Activated naive CD8-positive, alpha-beta T cell (primary cell): Measurements from ENCODE around the gene MACF1.

Source experiments
- H3K27ac Mint-ChIP-seq: one replicate; pipeline ENCODE4 v1.8.0; 2021; ENCODE audit warnings: mixed read lengths
- H3K27me3 Mint-ChIP-seq: one replicate; pipeline ENCODE4 v1.8.0; 2021; ENCODE audit warnings: mixed read lengths
- H3K36me3 Mint-ChIP-seq: one replicate; pipeline ENCODE4 v1.8.0; 2021; ENCODE audit warnings: mixed read lengths
- H3K4me1 Mint-ChIP-seq: one replicate; pipeline ENCODE4 v1.8.0; 2021; ENCODE audit warnings: low read depth, mixed read lengths
- H3K4me3 Mint-ChIP-seq: one replicate; pipeline ENCODE4 v1.8.0; 2021; ENCODE audit warnings: mild to moderate bottlenecking, mixed read lengths
- H3K9me3 Mint-ChIP-seq: one replicate; pipeline ENCODE4 v1.8.0; 2021; ENCODE audit warnings: low read depth, mixed read lengths

Gene MACF1

GRCh38 chr1:39214998-39215873, 10.7 kb downstream of the MACF1 start:
- H3K36me3 Mint-ChIP-seq, result peaks cover 8% of the 10 kb centered on the region
- H3K9me3 Mint-ChIP-seq, result no peaks in the 10 kb centered on the region
- no peaks in the 10 kb centered on the region for H3K27me3 Mint-ChIP-seq
- peak overlapping the region; percentile 92 for H3K4me3 Mint-ChIP-seq
- peaks cover 62% of the 10 kb centered on the region for H3K4me1 Mint-ChIP-seq
- peak overlapping the region; percentile 98 for H3K27ac Mint-ChIP-seq

- Mint-ChIP-seq H3K4me1 (peaks cover 70% of the 10 kb centered on the region), H3K9me3 (no peaks in the 10 kb centered on the region), H3K27me3 (no peaks in the 10 kb centered on the region), H3K36me3 (peaks cover 12% of the 10 kb centered on the region), H3K27ac (peak overlapping the region; percentile 98), H3K4me3 (peak overlapping the region; percentile 92)
Observed at GRCh38 chr1:39216771-39217170, 12.3 kb downstream of the MACF1 start.

- Mint-ChIP-seq H3K9me3 (no peaks in the 10 kb centered on the region), H3K36me3 (peaks cover 27% of the 10 kb centered on the region), H3K27me3 (no peaks in the 10 kb centered on the region), H3K4me3 (peak overlapping the region; percentile 28), H3K27ac (peak overlapping the region; percentile 74), H3K4me1 (peaks cover 72% of the 10 kb centered on the region)
Observed at GRCh38 chr1:39220891-39221870, 16.7 kb downstream of the MACF1 start.

GRCh38 chr1:39224295-39224829, 19.9 kb downstream of the MACF1 start:
- H3K4me1 Mint-ChIP-seq, result peaks cover 74% of the 10 kb centered on the region
- H3K4me3 Mint-ChIP-seq, result no peak overlapping the region
- peaks cover 25% of the 10 kb centered on the region for H3K36me3 Mint-ChIP-seq
- no peaks in the 10 kb centered on the region for H3K27me3 Mint-ChIP-seq
- H3K27ac Mint-ChIP-seq, result peak overlapping the region; percentile 23
- H3K9me3 Mint-ChIP-seq, result no peaks in the 10 kb centered on the region

GRCh38 chr1:39226836-39227235, 22.3 kb downstream of the MACF1 start:
- H3K36me3 Mint-ChIP-seq, result peaks cover 21% of the 10 kb centered on the region
- peaks cover 75% of the 10 kb centered on the region for H3K4me1 Mint-ChIP-seq
- H3K9me3 Mint-ChIP-seq, result no peaks in the 10 kb centered on the region
- H3K27me3 Mint-ChIP-seq, result no peaks in the 10 kb centered on the region
- H3K4me3 Mint-ChIP-seq, result no peak overlapping the region
- no peak overlapping the region for H3K27ac Mint-ChIP-seq

GRCh38 chr1:39228252-39228651, 23.8 kb downstream of the MACF1 start:
- Mint-ChIP-seq H3K27ac (peak overlapping the region; percentile 55), H3K36me3 (peaks cover 20% of the 10 kb centered on the region), H3K27me3 (no peaks in the 10 kb centered on the region), H3K4me1 (peaks cover 72% of the 10 kb centered on the region), H3K4me3 (no peak overlapping the region), H3K9me3 (no peaks in the 10 kb centered on the region)

- Mint-ChIP-seq H3K27me3 (no peaks in the 10 kb centered on the region), H3K9me3 (no peaks in the 10 kb centered on the region), H3K36me3 (peaks cover 11% of the 10 kb centered on the region), H3K4me3 (no peak overlapping the region), H3K27ac (peak overlapping the region; percentile 69), H3K4me1 (peaks cover 64% of the 10 kb centered on the region)
Observed at GRCh38 chr1:39229504-39229903, 25.0 kb downstream of the MACF1 start.

GRCh38 chr1:39230261-39231190, 26.0 kb downstream of the MACF1 start:
- H3K27me3 Mint-ChIP-seq, result no peaks in the 10 kb centered on the region
- peaks cover 11% of the 10 kb centered on the region for H3K36me3 Mint-ChIP-seq
- H3K4me3 Mint-ChIP-seq, result peak overlapping the region; percentile 77
- peak overlapping the region; percentile 87 for H3K27ac Mint-ChIP-seq
- H3K9me3 Mint-ChIP-seq, result no peaks in the 10 kb centered on the region
- peaks cover 65% of the 10 kb centered on the region for H3K4me1 Mint-ChIP-seq

- peaks cover 12% of the 10 kb centered on the region for H3K36me3 Mint-ChIP-seq
- H3K27ac Mint-ChIP-seq, result peak overlapping the region; percentile 52
- no peaks in the 10 kb centered on the region for H3K27me3 Mint-ChIP-seq
- no peak overlapping the region for H3K4me3 Mint-ChIP-seq
- no peaks in the 10 kb centered on the region for H3K9me3 Mint-ChIP-seq
- H3K4me1 Mint-ChIP-seq, result peaks cover 53% of the 10 kb centered on the region
Observed at GRCh38 chr1:39236971-39237370, 32.5 kb downstream of the MACF1 start.

- no peak overlapping the region for H3K4me3 Mint-ChIP-seq
- H3K27me3 Mint-ChIP-seq, result no peaks in the 10 kb centered on the region
- peaks cover 12% of the 10 kb centered on the region for H3K36me3 Mint-ChIP-seq
- H3K9me3 Mint-ChIP-seq, result no peaks in the 10 kb centered on the region
- H3K27ac Mint-ChIP-seq, result peak overlapping the region; percentile 74
- peaks cover 45% of the 10 kb centered on the region for H3K4me1 Mint-ChIP-seq
Observed at GRCh38 chr1:39238476-39238875, 34.0 kb downstream of the MACF1 start.

- H3K9me3 Mint-ChIP-seq, result no peaks in the 10 kb centered on the region
- H3K4me1 Mint-ChIP-seq, result peaks cover 46% of the 10 kb centered on the region
- no peak overlapping the region for H3K4me3 Mint-ChIP-seq
- H3K27ac Mint-ChIP-seq, result peak overlapping the region; percentile 78
- H3K36me3 Mint-ChIP-seq, result peaks cover 12% of the 10 kb centered on the region
- H3K27me3 Mint-ChIP-seq, result no peaks in the 10 kb centered on the region
Observed at GRCh38 chr1:39239968-39240367, 35.5 kb downstream of the MACF1 start.

GRCh38 chr1:39243302-39243701, 38.8 kb downstream of the MACF1 start:
- H3K4me3 Mint-ChIP-seq, result no peak overlapping the region
- H3K36me3 Mint-ChIP-seq, result peaks cover 15% of the 10 kb centered on the region
- H3K27me3 Mint-ChIP-seq, result no peaks in the 10 kb centered on the region
- peak overlapping the region; percentile 19 for H3K27ac Mint-ChIP-seq
- peaks cover 31% of the 10 kb centered on the region for H3K4me1 Mint-ChIP-seq
- no peaks in the 10 kb centered on the region for H3K9me3 Mint-ChIP-seq

GRCh38 chr1:39250460-39251240, 46.2 kb downstream of the MACF1 start:
- Mint-ChIP-seq H3K27me3 (no peaks in the 10 kb centered on the region), H3K36me3 (peaks cover 16% of the 10 kb centered on the region), H3K4me3 (no peak overlapping the region), H3K4me1 (peaks cover 45% of the 10 kb centered on the region), H3K9me3 (no peaks in the 10 kb centered on the region), H3K27ac (peak overlapping the region; percentile 72)
